ENCODE data around the gene MIDN. TPM values are rescaled to one million over a fixed set of nuclear protein-coding genes. Genes with fewer than 3 reads are reported as not detected.

Gene MIDN
- total RNA-seq, 1 donor from 2014 or later, result 19.7 TPM

DNA sequence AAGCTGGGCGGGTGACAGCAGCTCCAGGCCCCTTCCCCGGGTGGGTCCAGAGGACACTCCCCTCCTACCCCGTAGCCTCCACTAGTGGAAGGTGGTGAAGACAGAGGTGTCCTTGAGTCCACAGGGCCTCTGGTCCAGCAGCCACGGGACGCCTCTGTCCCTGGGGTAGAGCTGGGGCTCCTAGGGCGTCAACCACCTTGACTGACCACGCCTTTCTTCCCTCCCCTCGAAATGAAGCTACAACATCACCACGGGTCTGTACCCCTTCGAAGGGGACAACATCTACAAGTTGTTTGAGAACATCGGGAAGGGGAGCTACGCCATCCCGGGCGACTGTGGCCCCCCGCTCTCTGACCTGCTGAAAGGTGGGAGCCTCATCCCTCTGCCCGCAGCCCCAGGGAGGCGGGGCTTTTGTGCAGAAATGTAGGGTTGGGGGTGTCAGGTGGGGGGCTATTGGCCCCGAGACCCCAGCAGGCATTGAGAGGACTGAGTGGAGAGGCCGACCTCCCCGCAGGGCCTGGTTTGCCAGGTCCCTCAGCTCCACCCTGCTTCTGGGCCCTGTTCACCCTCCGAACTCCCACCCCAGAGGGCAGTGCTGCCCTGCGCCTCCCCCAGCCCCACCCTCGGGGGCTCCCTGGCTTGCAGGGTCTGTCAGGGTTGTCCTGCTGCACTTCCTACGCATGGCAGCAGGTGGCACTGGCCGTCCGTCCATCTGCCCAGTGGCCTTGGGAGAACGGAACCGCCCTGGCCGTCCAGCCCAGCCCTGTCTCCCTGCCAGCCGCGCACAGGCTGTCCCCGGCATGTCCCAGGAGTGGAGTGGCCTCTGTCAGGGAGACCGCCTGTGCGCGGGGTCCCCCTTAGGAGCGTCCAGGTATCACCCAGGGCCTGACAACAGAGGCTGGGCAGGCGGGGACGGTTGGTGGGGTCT lies 27.1 kb upstream of the MIDN start:
- no peak for DNase-seq

DNA sequence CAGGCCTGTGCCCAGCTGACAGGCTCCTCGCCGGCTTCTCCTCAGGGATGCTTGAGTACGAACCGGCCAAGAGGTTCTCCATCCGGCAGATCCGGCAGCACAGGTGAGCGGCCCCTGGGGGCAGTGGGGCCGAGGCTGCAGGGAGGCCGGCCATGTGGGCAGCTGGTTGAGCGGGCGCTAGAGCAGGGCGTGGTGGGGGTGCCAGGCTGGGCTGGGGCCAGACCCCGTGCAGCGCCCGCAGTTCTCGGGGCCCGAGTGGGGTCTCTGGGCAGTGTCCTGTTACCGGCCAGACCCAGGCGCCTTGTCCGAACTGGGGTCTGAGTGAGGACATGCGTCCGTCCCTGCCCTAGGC lies 26.5 kb upstream of the MIDN start:
- DNase-seq, result no peak

DNA sequence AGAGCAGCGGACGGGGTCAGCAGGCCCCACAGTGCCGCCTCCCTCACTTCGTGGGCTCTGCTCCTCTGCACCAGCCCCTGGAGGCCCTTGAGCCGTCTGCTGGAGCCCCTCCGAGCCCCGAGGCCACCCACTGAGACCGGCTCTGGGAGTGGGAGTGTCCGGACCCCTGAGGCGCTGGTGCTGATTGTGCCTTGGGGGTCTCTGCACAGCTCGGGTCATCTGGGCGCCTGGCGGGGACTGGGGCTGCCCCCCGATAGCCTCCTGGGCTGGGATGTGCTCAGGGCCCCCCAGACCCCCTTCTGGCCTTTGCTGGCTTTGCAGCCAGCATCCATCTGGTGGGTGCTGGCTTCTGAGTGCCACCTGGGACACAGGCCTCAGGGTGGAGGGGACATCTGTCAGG lies 26.0 kb upstream of the MIDN start:
- DNase-seq, result no peak

DNA sequence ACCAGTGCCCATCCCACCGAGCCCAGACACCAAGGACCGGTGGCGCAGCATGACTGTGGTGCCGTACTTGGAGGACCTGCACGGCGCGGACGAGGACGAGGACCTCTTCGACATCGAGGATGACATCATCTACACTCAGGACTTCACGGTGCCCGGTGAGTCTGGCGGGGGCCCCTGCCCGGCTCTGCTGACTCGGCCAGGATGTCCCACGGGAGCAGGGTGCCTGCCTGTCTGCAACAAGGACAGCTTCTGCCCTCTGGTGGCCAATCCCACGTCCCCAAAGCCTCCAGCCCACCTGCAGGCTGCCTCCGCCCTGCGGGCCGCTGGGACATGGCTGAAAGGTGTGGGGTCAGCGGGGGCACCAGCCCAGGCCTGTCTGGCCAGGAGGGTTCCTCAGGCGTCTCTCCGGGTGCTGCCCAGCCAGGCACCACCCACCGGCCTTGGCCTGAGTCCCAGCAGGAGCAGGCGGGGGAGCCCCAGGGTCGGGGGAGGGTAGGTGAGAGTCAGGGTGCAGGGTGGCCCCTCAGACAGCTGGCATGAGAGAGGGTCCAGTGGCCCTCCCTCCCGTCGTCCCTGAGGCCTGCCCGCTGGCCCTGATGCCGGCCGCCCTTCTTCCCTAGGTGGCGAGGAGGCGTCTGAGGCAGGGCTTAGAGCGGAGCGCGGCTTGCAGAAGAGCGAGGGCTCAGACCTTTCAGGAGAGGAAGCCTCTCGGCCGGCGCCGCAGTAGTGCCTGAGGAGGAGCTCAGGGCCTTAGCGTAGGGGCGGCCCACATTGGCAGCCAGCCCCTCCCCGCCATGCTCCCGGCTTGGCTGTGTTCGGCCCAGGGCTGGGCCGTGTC lies 25.1 kb upstream of the MIDN start:
- no peak for DNase-seq

DNA sequence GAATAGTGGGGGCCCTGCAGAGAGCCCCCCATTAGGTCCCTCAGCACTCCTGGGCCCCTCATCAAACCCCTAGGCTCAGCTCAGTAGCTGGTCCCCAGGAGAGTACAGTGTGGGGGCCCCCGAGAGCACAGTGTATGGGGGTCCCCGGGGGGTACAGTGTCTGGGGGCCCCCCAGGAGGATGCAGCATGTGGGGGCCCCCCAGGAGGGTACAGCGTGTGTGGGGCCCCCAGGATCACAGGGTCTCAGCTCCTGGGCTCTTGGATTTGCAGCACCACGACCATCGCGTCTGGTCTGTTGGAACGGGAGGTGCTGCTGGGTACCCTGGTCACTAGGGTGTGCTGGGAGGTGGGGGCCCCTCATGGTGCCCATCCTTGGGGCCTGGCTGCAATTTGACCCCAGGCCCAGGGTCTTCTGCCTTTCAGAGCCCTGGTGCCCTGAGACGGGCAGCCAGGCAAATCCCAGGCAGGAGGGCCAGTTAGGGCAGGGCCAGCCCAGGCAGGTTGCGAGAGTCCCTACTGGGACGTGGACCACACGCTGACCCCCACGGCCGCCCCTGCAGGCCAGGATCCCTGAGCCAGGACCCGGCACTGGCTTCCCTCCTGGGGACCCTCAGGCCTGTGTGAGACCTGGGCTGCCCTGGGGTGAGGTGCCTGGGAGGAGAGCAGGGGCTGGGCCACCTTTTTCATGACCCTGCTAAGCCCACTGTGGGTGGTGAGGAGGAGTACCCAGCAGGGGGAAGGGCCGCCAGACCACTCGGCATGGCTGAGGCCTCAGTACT lies 24.1 kb upstream of the MIDN start:
- DNase-seq, result no peak

DNA sequence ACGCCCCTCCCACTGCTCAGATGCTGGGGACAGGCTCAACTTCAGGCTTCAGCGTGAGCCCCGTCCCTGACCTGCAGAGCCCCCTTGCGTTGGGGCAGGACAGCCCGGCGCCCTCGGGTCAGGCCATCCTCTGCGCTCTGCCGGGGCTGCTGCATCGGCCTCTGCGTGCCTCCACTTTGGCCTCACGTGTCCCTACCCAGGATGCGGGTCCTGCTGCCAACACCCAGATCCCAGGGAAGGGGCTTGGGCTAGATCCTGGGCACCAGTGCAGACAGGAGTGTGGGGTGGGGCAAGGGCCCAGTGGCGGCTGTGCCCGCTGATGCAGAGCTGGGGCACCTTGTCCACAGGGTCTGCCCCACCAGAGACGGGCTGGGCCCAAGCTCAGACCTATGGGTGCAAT lies 23.5 kb upstream of the MIDN start:
- DNase-seq, result no peak

DNA sequence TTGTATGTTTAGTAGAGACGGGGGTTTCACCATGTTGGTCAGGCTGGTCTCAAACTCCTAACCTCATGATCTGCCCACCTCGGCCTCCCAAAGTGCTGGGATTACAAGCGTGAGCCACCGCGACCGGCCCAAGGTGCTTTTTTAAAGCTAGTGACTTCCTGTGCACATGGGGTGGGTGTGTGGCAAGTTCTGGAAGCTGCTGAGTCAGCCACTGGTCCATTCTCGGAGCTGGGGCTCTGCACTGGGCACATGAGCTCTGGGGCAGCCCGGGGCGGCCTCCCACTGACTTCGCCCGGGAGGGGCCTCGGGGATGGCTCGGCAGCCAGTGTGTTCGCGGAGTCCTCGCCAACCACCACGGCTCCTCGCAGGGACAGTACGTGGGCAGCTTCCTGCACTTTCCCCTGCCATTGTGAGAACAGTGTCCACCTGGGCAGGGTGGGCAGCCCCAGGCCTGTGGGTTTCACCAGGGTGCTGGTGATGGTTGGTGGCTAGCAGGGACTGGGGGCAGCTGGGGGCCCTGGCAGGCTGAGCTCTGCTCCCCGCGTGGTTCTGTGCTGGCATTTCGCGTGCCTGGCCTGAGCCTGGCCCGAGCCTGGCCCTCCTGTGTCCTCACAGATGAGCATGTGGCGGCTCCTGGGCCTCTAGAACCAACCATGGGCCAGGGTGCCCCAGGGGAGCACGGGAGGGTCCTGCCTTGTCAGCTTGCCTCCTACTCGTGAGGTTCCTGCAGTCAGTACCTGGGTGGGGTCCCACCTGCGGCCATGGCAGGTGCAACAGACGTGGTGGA lies 22.8 kb upstream of the MIDN start:
- DNase-seq, result no peak

DNA sequence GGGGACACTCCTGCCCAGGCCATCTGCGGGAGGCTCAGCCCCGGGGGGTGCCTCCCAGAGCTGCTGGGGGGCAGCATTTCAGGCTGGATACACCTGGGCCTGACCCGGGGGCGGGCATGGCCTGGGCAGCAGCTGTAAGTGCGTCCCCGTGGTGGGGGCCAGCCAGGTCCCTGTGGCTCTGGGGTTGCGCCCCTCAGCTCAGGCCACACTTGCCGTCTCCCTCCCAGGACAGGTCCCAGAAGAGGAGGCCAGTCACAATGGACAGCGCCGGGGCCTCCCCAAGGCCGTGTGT lies 22.2 kb upstream of the MIDN start:
- no peak for DNase-seq

DNA sequence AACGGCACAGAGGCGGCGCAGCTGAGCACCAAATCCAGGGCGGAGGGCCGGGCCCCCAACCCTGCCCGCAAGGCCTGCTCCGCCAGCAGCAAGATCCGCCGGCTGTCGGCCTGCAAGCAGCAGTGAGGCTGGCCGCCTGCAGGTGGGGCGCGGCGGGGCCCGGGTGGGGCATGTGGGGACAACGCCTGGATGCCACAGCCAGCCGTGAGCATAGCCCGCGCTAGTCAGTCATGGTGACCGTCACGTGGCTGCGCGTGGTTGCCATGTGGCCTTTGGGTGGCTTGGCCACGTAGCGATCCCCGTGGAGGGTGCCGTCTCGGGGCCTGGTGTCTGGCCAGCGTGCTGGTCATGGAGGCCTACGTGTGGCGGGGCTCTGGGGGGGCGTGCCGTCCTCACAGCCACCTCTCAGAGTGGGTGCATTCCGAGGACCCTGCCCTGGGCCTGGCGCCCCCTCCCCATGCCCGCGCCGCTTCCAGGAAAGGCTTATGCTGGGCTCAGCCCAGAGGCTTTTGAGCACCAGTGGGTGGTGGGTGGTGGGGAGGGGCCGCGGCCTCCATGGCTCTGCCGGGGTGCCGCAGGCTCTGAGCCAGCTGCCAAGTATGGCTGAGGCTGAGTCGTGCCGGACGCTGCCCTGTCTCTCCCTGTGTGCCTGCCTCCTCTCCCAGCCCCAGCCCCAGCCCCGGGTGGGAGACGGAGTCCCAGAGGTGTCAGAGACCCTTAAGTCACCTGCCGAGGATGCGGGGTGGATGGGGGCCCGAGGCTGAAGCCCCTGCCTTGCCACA lies 21.7 kb upstream of the MIDN start:
- no peak for DNase-seq

DNA sequence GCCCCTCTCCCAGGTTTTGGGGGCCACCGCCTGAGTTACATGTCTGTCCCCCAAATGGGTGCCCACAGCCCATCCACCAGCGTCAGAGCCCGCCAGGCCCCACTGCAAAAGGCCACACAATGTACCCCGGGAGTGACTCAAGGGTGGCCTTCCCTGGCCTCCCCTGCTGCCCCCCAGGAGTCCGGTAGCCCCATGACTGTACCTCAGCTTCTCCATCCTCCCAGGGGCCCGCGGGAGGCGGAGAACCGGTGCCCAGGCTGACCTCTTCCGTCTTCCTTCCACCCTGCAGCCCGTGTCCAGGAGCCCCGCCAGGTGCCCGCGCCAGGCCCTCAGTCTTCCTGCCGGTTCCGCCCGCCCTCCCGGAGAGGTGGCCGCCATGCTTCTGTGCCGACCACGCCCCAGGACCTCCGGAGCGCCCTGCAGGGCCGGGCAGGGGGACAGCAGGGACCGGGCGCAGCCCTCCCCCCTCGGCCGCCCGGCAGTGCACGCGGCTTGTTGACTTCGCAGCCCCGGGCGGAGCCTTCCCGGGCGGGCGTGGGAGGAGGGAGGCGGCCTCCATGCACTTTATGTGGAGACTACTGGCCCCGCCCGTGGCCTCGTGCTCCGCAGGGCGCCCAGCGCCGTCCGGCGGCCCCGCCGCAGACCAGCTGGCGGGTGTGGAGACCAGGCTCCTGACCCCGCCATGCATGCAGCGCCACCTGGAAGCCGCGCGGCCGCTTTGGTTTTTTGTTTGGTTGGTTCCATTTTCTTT lies 20.9 kb upstream of the MIDN start:
- no peak for DNase-seq

DNA sequence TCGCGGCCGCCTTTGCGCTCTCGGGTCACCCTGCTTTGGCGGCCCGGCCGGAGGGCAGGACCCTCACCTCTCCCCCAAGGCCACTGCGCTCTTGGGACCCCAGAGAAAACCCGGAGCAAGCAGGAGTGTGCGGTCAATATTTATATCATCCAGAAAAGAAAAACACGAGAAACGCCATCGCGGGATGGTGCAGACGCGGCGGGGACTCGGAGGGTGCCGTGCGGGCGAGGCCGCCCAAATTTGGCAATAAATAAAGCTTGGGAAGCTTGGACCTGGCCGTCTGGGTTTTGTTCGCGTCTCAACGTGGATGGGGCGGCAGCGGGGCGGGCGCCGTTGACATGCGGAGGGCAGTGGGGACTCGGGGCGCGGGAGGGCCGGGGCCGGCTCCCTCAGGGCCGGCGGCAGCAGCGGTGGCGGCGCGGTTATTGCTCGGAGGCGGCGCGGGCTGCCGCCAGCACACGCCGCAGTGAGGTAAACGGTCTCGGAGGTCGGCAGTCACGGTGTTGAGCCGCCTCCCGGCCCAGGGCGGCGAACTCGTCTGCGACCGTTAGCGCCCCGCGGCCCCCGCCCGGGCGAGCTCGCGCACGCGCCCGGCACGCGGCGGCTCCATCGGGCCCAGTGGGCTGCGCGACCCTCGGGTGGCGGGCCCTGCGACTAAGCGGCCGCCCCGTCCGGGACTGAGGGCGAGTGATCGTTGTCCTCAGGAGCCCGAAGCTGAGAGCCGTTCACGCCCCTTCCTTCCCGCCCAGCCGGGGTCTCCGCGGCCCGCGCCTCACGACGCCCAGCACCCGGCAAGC lies 20.0 kb upstream of the MIDN start:
- no peak for DNase-seq

DNA sequence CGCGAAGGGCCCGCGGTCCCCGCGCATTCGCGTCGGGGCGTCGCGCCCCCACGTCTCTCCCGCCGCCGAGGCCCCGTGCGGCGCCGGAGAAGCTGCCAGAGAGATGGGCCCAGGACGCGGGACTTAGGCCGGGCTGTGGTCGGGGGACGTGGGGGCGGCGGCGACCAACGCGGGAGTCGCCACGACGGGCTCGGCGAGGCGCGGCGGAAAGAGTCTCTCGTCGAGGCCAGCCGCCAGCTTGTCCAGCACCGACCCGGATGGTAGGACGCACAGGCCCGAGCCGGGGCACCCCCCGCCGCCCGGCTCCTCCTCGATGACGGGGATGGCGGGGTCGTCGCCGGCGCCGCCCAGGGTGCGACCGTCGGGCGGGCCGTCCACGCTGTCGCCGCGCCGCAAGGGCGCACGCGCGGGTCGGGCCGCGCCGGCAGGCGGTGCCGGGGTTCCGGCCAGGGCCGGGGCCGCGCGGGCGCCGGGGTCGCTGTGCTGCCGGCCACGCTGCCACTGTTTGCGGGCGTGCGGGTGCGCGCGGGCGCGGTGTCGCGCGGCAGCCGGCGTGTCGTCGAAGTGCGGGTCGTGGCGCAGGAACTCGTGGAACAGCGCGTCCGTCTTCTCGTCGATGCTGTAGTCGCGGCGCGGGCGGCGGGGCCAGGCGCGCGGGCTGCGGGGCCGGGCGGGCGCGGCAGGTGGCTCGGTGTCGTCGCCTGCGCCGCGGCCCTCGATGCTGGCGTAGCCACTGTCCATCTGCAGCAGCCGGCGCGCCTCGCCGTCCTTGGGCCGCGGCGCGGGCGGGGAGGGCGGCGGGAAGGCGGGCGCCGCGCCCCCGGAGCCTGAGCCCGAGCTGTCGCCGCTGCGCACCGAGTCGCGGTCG lies 19.1 kb upstream of the MIDN start:
- no peak for DNase-seq

DNA sequence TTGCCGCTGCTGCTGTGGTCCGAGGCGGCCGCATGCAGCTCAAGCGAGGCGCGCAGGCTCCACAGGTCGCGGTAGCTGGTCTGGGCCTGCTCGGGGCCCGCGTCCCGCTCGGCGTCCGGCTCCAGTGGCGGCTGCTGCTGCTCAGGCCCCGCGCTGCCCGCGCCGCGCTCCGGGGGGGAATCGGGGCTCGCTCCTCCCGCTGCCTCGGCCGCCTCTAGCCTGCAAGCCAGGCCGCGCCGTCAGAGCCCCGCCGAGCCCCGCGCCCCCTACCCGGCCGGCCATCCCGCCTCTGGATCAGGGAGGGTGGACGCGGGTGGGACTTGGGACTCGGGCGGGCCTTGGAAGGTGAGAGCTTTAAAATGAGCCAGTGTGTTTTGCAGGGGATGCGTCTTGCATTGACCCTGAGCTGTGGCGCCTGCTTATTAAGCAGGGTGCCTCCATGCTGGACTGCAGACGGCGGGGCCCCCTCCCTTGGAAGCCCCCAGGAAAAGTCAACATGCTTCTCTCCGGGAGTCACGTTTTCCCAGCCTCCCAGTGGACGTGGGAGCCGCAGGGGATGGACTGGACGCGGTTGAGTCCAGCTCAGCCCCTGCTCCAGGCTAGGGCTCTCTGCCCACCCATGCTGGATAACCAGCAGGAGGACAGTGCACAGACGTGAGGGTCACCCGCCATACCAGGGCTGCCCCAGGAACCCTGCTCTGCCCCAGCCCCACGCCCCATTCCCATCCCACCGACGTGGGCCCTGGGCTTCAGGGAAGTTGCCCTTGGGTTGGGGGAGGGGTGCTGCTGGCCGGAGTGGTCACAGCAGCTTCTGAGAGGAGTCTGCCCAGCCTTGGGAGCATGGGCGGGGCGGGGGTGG lies 18.2 kb upstream of the MIDN start:
- DNase-seq, result no peak

DNA sequence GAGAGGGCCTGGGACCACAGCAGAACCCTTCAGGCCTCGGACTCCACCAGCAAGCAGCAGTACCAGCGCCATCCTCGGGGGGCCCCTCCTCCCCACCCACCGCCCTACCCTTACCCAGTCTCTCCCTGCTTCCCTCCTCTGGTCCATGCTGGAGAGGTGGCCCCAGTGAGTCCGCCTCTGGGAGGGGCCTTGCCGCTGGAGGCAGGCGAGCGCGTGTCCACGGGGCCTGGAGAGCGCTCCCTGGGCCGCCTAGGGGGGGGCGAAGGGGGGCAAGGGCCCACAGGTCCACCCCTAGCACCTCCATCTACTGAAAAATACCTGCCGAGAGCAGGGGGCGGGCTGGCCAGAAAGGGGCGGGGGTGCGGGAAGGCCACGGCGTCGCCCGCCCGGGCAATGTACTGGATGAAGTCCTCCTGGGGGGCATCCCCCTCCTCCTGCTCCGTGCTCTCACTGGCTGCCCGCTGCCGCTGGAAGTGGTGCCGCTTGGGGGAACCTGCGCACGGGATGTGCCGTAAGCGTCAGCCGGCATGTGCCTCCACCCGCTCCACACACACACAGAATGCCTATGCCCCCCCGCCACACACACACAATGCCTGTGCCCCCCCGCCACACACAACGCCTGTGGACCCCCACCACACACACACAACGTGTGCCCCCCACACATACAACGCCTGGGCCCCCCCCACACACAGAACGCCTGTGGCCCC lies 17.4 kb upstream of the MIDN start:
- DNase-seq, result no peak

DNA sequence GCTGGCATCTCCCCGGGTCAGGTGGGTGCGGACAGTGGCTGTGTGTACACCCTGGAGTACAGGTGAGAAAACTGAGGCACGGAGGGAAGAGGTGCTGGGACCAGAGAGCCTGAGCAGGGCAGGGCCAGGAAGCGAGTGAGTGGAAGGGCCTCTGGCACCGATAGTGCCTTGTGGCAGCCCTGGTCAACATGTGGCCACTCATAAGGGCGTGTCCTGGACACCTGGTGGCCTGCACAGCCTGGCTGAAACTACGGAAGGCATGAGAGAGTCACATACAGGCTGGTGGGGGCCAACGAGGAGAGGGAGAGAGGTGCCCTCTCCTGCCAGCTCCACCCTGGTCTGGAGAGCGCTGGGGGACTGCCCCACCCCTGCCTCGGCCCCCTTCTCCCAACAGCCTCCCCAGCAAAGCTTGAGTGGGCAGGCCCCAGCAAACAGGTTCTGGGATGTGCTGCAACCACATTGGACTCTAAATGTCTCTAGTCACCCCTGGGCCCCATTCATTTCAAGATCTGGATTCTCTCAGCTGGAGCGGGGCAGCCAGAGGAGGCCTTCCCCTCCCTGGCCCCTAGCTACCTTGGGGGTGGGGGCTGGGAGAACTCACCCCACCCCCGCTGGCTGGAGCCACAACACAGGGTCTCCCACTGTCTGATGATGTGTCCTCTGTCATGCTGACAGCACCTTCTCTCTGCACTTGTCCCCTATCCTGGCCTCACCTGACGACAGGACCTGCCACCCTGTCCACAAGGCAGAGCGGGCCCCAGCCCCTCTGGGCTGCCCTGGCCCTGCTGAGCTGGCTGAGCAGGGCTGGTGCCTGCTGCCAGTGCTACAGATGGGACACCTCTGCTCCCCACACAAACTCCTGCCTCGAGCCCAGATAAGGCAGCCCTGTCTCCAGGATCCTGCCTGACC lies 16.4 kb upstream of the MIDN start:
- DNase-seq, result no peak

DNA sequence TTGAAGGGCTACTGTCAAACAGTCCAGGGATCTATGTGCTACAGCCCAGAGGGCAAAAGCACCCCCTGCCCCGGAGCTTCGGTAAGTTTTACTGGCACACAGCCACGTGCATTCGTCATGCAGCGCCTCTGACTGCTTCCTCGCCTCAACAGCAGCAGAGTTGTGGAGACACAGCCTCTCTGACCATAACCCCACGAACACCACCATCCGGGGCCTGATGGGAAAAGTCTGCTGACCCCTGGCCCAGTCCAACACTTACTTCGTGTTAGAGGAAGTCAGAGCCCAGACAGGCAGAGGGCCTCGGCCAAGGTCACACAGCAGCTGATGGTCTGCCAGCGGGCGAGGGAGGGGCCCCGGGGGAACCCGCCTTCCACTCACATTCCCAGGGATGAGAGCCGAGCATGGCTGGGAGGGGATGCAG lies 15.7 kb upstream of the MIDN start:
- DNase-seq, result no peak

All from skin of body (tissue), 2 donors.